GM18511 (cell line): ENCODE data around the gene CACNA1B.

Source experiments
- ATAC-seq: cut with Tn5 transposase; IDR thresholded peaks from one replicate; pipeline ENCODE4 v1.9.1; 2021; ENCODE audit warnings: mild to moderate bottlenecking, moderate library complexity; ENCODE audit not compliant: unreplicated experiment

The CACNA1B gene

GRCh38 chr9:138049779-138050471, 172.3 kb downstream of the CACNA1B start:
- ATAC-seq: no peak

- no peak for ATAC-seq
These were observed 173.1 kb downstream of the CACNA1B start for GRCh38 chr9:138050472-138051330.

- no peak for ATAC-seq
These were observed 174.2 kb downstream of the CACNA1B start for GRCh38 chr9:138051586-138052321.

GRCh38 chr9:138052322-138052615, 174.7 kb downstream of the CACNA1B start:
- no peak for ATAC-seq

GRCh38 chr9:138052635-138053320, 175.2 kb downstream of the CACNA1B start:
- ATAC-seq: no peak

- ATAC-seq: no peak
These were observed 175.8 kb downstream of the CACNA1B start for GRCh38 chr9:138053321-138053868.

- ATAC-seq: no peak
These were observed 176.6 kb downstream of the CACNA1B start for GRCh38 chr9:138053996-138054752.

- no peak for ATAC-seq
These were observed 180.1 kb downstream of the CACNA1B start for GRCh38 chr9:138057726-138058125.

- ATAC-seq: no peak
These were observed 180.6 kb downstream of the CACNA1B start for GRCh38 chr9:138058181-138058580.

GRCh38 chr9:138059196-138059595, 181.6 kb downstream of the CACNA1B start:
- no peak for ATAC-seq

- no peak for ATAC-seq
These were observed 182.8 kb downstream of the CACNA1B start for GRCh38 chr9:138060365-138060764.

- ATAC-seq: no peak
These were observed 183.3 kb downstream of the CACNA1B start for GRCh38 chr9:138060881-138061280.

GRCh38 chr9:138061631-138062030, 184.0 kb downstream of the CACNA1B start:
- ATAC-seq: no peak

- ATAC-seq: no peak
These were observed 184.6 kb downstream of the CACNA1B start for GRCh38 chr9:138062196-138062595.

GRCh38 chr9:138063033-138063432, 185.5 kb downstream of the CACNA1B start:
- ATAC-seq: no peak

GRCh38 chr9:138063785-138064184, 186.2 kb downstream of the CACNA1B start:
- no peak for ATAC-seq

GRCh38 chr9:138064547-138064946, 187.0 kb downstream of the CACNA1B start:
- no peak for ATAC-seq

- ATAC-seq: no peak
These were observed 187.7 kb downstream of the CACNA1B start for GRCh38 chr9:138065287-138065686.

- no peak for ATAC-seq
These were observed 188.5 kb downstream of the CACNA1B start for GRCh38 chr9:138066049-138066448.
